Spinal cord (tissue), 10 donors: ENCODE data around the gene ABHD14A. TPM values are rescaled to one million over a fixed set of nuclear protein-coding genes. Genes with fewer than 3 reads are reported as not detected.

ENCODE experiments used
- DNase-seq, 6 donors: peaks; one replicate each; pipeline versions ENCODE4 v3.0.0 to v3.0.0-alpha.2; 2013 to 2015; ENCODE audit warnings: low spot score in 6 of 6, low read depth in 4 of 6
- H3K27ac ChIP-seq: one replicate; pipeline ENCODE4 v1.5.1; 2013; ENCODE audit warnings: low read depth, low read length, control low read depth
- H3K27me3 ChIP-seq: one replicate; pipeline ENCODE4 v1.6.1; 2013; ENCODE audit warnings: low read length; ENCODE audit not compliant: control insufficient read depth, insufficient read depth
- H3K36me3 ChIP-seq: one replicate; pipeline ENCODE4 v1.6.1; 2013; ENCODE audit warnings: low read length; ENCODE audit not compliant: control insufficient read depth, insufficient read depth
- H3K4me1 ChIP-seq: one replicate; pipeline ENCODE4 v1.6.1; 2013; ENCODE audit warnings: low read length; ENCODE audit not compliant: control insufficient read depth, insufficient read depth
- H3K4me3 ChIP-seq: one replicate; pipeline ENCODE4 v1.5.1; 2013; ENCODE audit warnings: low read depth, low read length, control low read depth
- H3K9me3 ChIP-seq: one replicate; pipeline ENCODE4 v1.6.1; 2013; ENCODE audit warnings: low read length; ENCODE audit not compliant: control insufficient read depth, insufficient read depth
- WGBS: methylation state at CpG from one replicate; pipeline ENCODE4 v1.1.5; 2013; ENCODE audit warnings: missing lambda C conversion rate; ENCODE audit not compliant: insufficient coverage; 5-methylcytosine and 5-hydroxymethylcytosine counted together
- polyA plus RNA-seq, 2 donors: library from polyadenylated mRNA; unstranded; fragments of 120-200 nt; gene quantifications; one replicate each; pipeline ENCODE4 v1.2.1, GENCODE V29; 2013; ENCODE audit not compliant: insufficient read length in 2 of 2
- total RNA-seq, 2 donors: library from RNA; depleted of rRNA in 1 of 2; stranded (reverse); fragments of 120-200 nt in 1 of 2; fragments of >200 nt in 1 of 2; gene quantifications; one replicate each; pipeline versions ENCODE4 v1.2.3 to v1.2.4, GENCODE V29; 2013 to 2014
- donor health status: healthy.

ABHD14A gene
- total and polyA plus RNA-seq, 4 donors, result 20.5 to 66.6 (median 58.1) TPM

- H3K27me3 ChIP-seq, result no peaks in the 10 kb centered on the region
- H3K4me3 ChIP-seq, result peak overlapping the region; percentile 98
- H3K27ac ChIP-seq, result no peak overlapping the region
- no peak for DNase-seq
- H3K4me1 ChIP-seq, result peaks cover 28% of the 10 kb centered on the region
- no peaks in the 10 kb centered on the region for H3K9me3 ChIP-seq
- peaks cover 42% of the 10 kb centered on the region for H3K36me3 ChIP-seq
- WGBS, result 100% methylated on average over 1 of the region's 2 CpGs
Measured at GRCh38 chr3:51994530-51994929, 19.7 kb downstream of the ABHD14A start.

GRCh38 chr3:51995346-51996163, 20.7 kb downstream of the ABHD14A start, which contains the start of gene RPL29:
TSS of gene RPL29 (minus strand) at chr3:51995895. CDS start at chr3:51995461, 434 bp downstream.
- Histone ChIP-seq H3K9me3 (no peaks in the 10 kb centered on the region), H3K4me1 (peaks cover 28% of the 10 kb centered on the region), H3K27me3 (no peaks in the 10 kb centered on the region), H3K4me3 (peak within 1 kb of the TSS; percentile 98), H3K27ac (peak within 1 kb of the TSS; percentile 95), H3K36me3 (peaks cover 41% of the 10 kb centered on the region)
- peak; percentile 81 to 99 (median 89) for DNase-seq
- 0% methylated on average over 37 of the region's 40 CpGs for WGBS

- 52% methylated on average over 2 of the region's 2 CpGs for WGBS
- DNase-seq, result no peak
- no peak overlapping the region for H3K4me3 ChIP-seq
Measured at GRCh38 chr3:51997172-51997571, 22.3 kb downstream of the ABHD14A start.

GRCh38 chr3:51997935-51998596, 23.2 kb downstream of the ABHD14A start:
- Histone ChIP-seq H3K27ac (no peak overlapping the region), H3K4me3 (no peak overlapping the region), H3K4me1 (peaks cover 44% of the 10 kb centered on the region), H3K36me3 (peaks cover 23% of the 10 kb centered on the region), H3K9me3 (no peaks in the 10 kb centered on the region), H3K27me3 (no peaks in the 10 kb centered on the region)
- DNase-seq, result no peak
- WGBS, result 67% methylated on average over 6 of the region's 7 CpGs

More at GRCh38 chr3:51997172-51997571, 22.3 kb downstream of the ABHD14A start:
- Histone ChIP-seq H3K4me1 (peaks cover 38% of the 10 kb centered on the region), H3K9me3 (no peaks in the 10 kb centered on the region), H3K27me3 (no peaks in the 10 kb centered on the region), H3K36me3 (peaks cover 31% of the 10 kb centered on the region), H3K27ac (no peak overlapping the region)

GRCh38 chr3:51998774-51999173, 23.9 kb downstream of the ABHD14A start:
- no peaks in the 10 kb centered on the region for H3K27me3 ChIP-seq
- H3K9me3 ChIP-seq, result no peaks in the 10 kb centered on the region
- no peak overlapping the region for H3K4me3 ChIP-seq
- H3K36me3 ChIP-seq, result peaks cover 16% of the 10 kb centered on the region
- no peak for DNase-seq
- peaks cover 49% of the 10 kb centered on the region for H3K4me1 ChIP-seq
- 80% methylated on average over 7 of the region's 7 CpGs for WGBS
- no peak overlapping the region for H3K27ac ChIP-seq

GRCh38 chr3:51999846-52000245, 25.0 kb downstream of the ABHD14A start:
- H3K9me3 ChIP-seq, result no peaks in the 10 kb centered on the region

GRCh38 chr3:52001443-52001974, 26.6 kb downstream of the ABHD14A start:
- H3K27ac ChIP-seq, result no peak overlapping the region
- peak in 5 of 6 donors; percentile 68 to 96 (median 73) for DNase-seq
- H3K27me3 ChIP-seq, result no peaks in the 10 kb centered on the region
- H3K4me3 ChIP-seq, result no peak overlapping the region
- H3K4me1 ChIP-seq, result peaks cover 53% of the 10 kb centered on the region
- WGBS, result 2% methylated on average over 13 of the region's 18 CpGs
- no peaks in the 10 kb centered on the region for H3K36me3 ChIP-seq
- H3K9me3 ChIP-seq, result no peaks in the 10 kb centered on the region

More at GRCh38 chr3:51999846-52000245, 25.0 kb downstream of the ABHD14A start:
- no peak overlapping the region for H3K27ac ChIP-seq
- H3K27me3 ChIP-seq, result no peaks in the 10 kb centered on the region
- H3K4me1 ChIP-seq, result peaks cover 49% of the 10 kb centered on the region
- 76% methylated on average over 2 of the region's 2 CpGs for WGBS
- DNase-seq, result no peak
- H3K36me3 ChIP-seq, result peaks cover 5% of the 10 kb centered on the region
- H3K4me3 ChIP-seq, result no peak overlapping the region

- Histone ChIP-seq H3K27me3 (no peaks in the 10 kb centered on the region), H3K4me1 (peaks cover 57% of the 10 kb centered on the region), H3K4me3 (no peak overlapping the region), H3K27ac (no peak overlapping the region), H3K9me3 (no peaks in the 10 kb centered on the region), H3K36me3 (no peaks in the 10 kb centered on the region)
- WGBS, result 83% methylated on average over 1 of the region's 6 CpGs
- peak in 2 of 6 donors; percentile 40 to 89 for DNase-seq
Measured at GRCh38 chr3:52002748-52003147, 27.9 kb downstream of the ABHD14A start.

- DNase-seq, result peak in 3 of 6 donors; percentile 65 to 89 (median 87)
- peaks cover 57% of the 10 kb centered on the region for H3K4me1 ChIP-seq
Measured at GRCh38 chr3:52004163-52004787, 29.4 kb downstream of the ABHD14A start.

More at GRCh38 chr3:52004163-52004787, 29.4 kb downstream of the ABHD14A start:
- Histone ChIP-seq H3K9me3 (no peaks in the 10 kb centered on the region), H3K36me3 (no peaks in the 10 kb centered on the region), H3K27ac (no peak overlapping the region), H3K27me3 (no peaks in the 10 kb centered on the region), H3K4me3 (no peak overlapping the region)
- WGBS, result 25% methylated on average over 11 of the region's 16 CpGs
